WTC11 (cell line): ENCODE data around the gene SPTLC3. TPM values are rescaled to one million over a fixed set of nuclear protein-coding genes. Genes with fewer than 3 reads are reported as not detected.

Experiments used
- ATAC-seq: fragments of 200-7000 bp; cut with Tn5 transposase; 2 replicates; pipeline ENCODE4 v1.10.0; 2021; ENCODE audit warnings: mild to moderate bottlenecking, moderate library complexity
- CTCF ChIA-PET: fragments of 300-600 bp; sonication (Branson Sonifier 250); formaldehyde crosslinking; loops from one replicate; lab custom pipeline; 2021; ENCODE audit warnings: antibody characterized with exemption; lab: Charles Lee
- POLR2A ChIA-PET: fragments of 350-600 bp; sonication (Branson Sonifier 250); formaldehyde crosslinking; loops from one replicate; lab custom pipeline; 2021; ENCODE audit warnings: antibody characterized with exemption; lab: Charles Lee
- DNase-seq: peaks from one replicate; pipeline ENCODE4 v3.0.0; 2021; ENCODE audit warnings: low spot score
- H3K27ac Mint-ChIP-seq: 2 replicates; pipeline ENCODE4 v1.8.0; 2021; ENCODE audit warnings: mixed read lengths
- H3K27me3 Mint-ChIP-seq: 2 replicates; pipeline ENCODE4 v1.8.0; 2021; ENCODE audit warnings: low read depth, mild to moderate bottlenecking, moderate library complexity, mixed read lengths
- H3K36me3 Mint-ChIP-seq: 2 replicates; pipeline ENCODE4 v1.8.0; 2021; ENCODE audit warnings: mixed read lengths
- H3K4me1 Mint-ChIP-seq: 2 replicates; pipeline ENCODE4 v1.8.0; 2022; ENCODE audit warnings: mixed read lengths
- H3K4me3 Mint-ChIP-seq: 2 replicates; pipeline ENCODE4 v1.8.0; 2021; ENCODE audit warnings: mild to moderate bottlenecking, moderate library complexity, mixed read lengths
- H3K9me3 Mint-ChIP-seq: 2 replicates; pipeline ENCODE4 v1.8.0; 2021; ENCODE audit warnings: mixed read lengths
- FOXK1 ChIP-seq: sonication (generic); formaldehyde crosslinking; IDR thresholded peaks from 2 replicates; pipeline ENCODE4 v1.8.0; 2022; ENCODE audit warnings: mild to moderate bottlenecking, moderate library complexity, missing genetic modification reagents
- FOXP1 ChIP-seq: sonication (generic); formaldehyde crosslinking; IDR thresholded peaks from 2 replicates; pipeline ENCODE4 v1.8.0; 2022; ENCODE audit warnings: missing genetic modification reagents, mild to moderate bottlenecking, moderate library complexity, borderline replicate concordance
- GABPB1 ChIP-seq: sonication (generic); formaldehyde crosslinking; IDR thresholded peaks from 2 replicates; pipeline ENCODE4 v1.8.1; 2023; ENCODE audit warnings: mild to moderate bottlenecking, missing genetic modification reagents
- JUN ChIP-seq: sonication (generic); formaldehyde crosslinking; IDR thresholded peaks from 2 replicates; pipeline ENCODE4 v1.8.0; 2023; ENCODE audit warnings: mild to moderate bottlenecking, missing genetic modification reagents
- NFATC4 ChIP-seq: fragments of 250-450 bp; sonication (Bioruptor Pico); IDR thresholded peaks from 2 replicates; pipeline ENCODE4 v1.9.0; 2021; ENCODE audit warnings: mild to moderate bottlenecking
- NR2C2 ChIP-seq: sonication (generic); formaldehyde crosslinking; IDR thresholded peaks from 2 replicates; pipeline ENCODE4 v1.8.0; 2022; ENCODE audit warnings: mild to moderate bottlenecking, missing genetic modification reagents
- RORB ChIP-seq: fragments of 250-450 bp; sonication (Bioruptor Pico); IDR thresholded peaks from 2 replicates; pipeline ENCODE4 v1.9.0; 2021; ENCODE audit warnings: mild to moderate bottlenecking
- SMAD3 ChIP-seq: sonication (generic); formaldehyde crosslinking; IDR thresholded peaks from 2 replicates; pipeline ENCODE4 v1.8.0; 2022; ENCODE audit warnings: missing genetic modification reagents, mild to moderate bottlenecking, borderline replicate concordance
- ZNF317 ChIP-seq: sonication (generic); formaldehyde crosslinking; IDR thresholded peaks from 2 replicates; pipeline ENCODE4 v1.8.1; 2023; ENCODE audit warnings: low read depth, mild to moderate bottlenecking, moderate library complexity, missing genetic modification reagents, borderline replicate concordance
- ZNF416 ChIP-seq: fragments of 250-450 bp; sonication (Bioruptor Pico); IDR thresholded peaks from 2 replicates; pipeline ENCODE4 v1.9.0; 2021; ENCODE audit warnings: mild to moderate bottlenecking, inconsistent platforms
- total RNA-seq: library from RNA; stranded (reverse); gene quantifications from 3 replicates; pipeline ENCODE4 v1.2.3, GENCODE V29; 2021
- TF ChIP-seq, protein P1 (sequence below): sonication (generic); formaldehyde crosslinking; IDR thresholded peaks from 2 replicates; pipeline ENCODE4 v1.8.1; 2023; ENCODE audit warnings: mild to moderate bottlenecking, missing genetic modification reagents
- TF ChIP-seq, protein P2 (sequence below): sonication (generic); formaldehyde crosslinking; IDR thresholded peaks from 2 replicates; pipeline ENCODE4 v1.8.1; 2022; ENCODE audit warnings: mild to moderate bottlenecking, missing genetic modification reagents, moderate library complexity, borderline replicate concordance
- TF ChIP-seq, protein P3 (sequence below): sonication (generic); formaldehyde crosslinking; IDR thresholded peaks from 2 replicates; pipeline ENCODE4 v1.8.0; 2022; ENCODE audit warnings: missing genetic modification reagents
- TF ChIP-seq, protein P4 (sequence below): sonication (generic); formaldehyde crosslinking; IDR thresholded peaks from 2 replicates; pipeline ENCODE4 v1.8.0; 2023; ENCODE audit warnings: missing genetic modification reagents
- TF ChIP-seq, protein P5 (sequence below): fragments of 250-450 bp; sonication (Bioruptor Pico); IDR thresholded peaks from 2 replicates; pipeline ENCODE4 v1.9.0; 2021; ENCODE audit warnings: mild to moderate bottlenecking
- TF ChIP-seq, protein P6 (sequence below): sonication (generic); formaldehyde crosslinking; IDR thresholded peaks from 2 replicates; pipeline ENCODE4 v1.8.1; 2023; ENCODE audit warnings: mild to moderate bottlenecking, missing genetic modification reagents
- TF ChIP-seq, protein P7 (sequence below): fragments of 250-450 bp; sonication (Bioruptor Pico); IDR thresholded peaks from 2 replicates; pipeline ENCODE4 v2.1.2; 2022; ENCODE audit warnings: mild to moderate bottlenecking, moderate library complexity
- TF ChIP-seq, protein P8 (sequence below): fragments of 250-450 bp; sonication (Bioruptor Pico); IDR thresholded peaks from 2 replicates; pipeline ENCODE4 v1.9.0; 2021; ENCODE audit warnings: moderate library complexity, mild to moderate bottlenecking, inconsistent platforms, borderline replicate concordance
- TF ChIP-seq, protein P9 (sequence below): sonication (generic); formaldehyde crosslinking; IDR thresholded peaks from 2 replicates; pipeline ENCODE4 v1.8.1; 2022; ENCODE audit warnings: low read depth, mild to moderate bottlenecking, moderate library complexity, missing genetic modification reagents, borderline replicate concordance

Gene SPTLC3
- total RNA-seq, 1 experiment from 2014 or later, result 0.13 TPM

DNA sequence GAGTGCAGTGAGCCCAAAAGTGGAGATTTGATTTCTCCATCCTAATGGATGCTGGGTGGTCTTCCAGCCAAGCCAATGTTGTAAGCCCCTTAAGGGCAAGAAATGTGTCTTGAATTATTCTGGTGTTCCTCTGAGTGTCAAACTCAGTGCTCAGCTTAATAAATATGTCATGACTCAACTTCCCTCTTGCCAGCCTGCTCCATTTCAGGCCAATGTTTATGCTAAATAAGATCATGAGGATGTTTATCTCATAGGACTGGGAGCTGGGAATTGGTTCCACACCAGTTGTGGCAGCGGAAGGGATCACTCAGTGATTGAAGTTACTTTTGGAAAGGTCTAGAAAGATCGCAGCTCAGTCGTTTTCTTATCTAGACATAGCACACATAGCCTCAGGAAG is 121.9 kb downstream of the SPTLC3 start:
- H3K27me3 Mint-ChIP-seq, result no peaks in the 10 kb centered on the region; the same call in 1 of the 2 replicates
- H3K36me3 Mint-ChIP-seq, result no peaks in the 10 kb centered on the region
- ATAC-seq (no peak), DNase-seq (no peak)
- TF ChIP-seq FOXP1 (CRISPR knock-in tag) (no peak), NR2C2 (no peak), SMAD3 (CRISPR knock-in tag) (no peak), ZNF416 (CRISPR knock-in tag) (no peak)
- TF ChIP-seq, protein P1, sequence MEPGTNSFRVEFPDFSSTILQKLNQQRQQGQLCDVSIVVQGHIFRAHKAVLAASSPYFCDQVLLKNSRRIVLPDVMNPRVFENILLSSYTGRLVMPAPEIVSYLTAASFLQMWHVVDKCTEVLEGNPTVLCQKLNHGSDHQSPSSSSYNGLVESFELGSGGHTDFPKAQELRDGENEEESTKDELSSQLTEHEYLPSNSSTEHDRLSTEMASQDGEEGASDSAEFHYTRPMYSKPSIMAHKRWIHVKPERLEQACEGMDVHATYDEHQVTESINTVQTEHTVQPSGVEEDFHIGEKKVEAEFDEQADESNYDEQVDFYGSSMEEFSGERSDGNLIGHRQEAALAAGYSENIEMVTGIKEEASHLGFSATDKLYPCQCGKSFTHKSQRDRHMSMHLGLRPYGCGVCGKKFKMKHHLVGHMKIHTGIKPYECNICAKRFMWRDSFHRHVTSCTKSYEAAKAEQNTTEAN (CRISPR knock-in tag), result no peak
- TF ChIP-seq, protein P2, sequence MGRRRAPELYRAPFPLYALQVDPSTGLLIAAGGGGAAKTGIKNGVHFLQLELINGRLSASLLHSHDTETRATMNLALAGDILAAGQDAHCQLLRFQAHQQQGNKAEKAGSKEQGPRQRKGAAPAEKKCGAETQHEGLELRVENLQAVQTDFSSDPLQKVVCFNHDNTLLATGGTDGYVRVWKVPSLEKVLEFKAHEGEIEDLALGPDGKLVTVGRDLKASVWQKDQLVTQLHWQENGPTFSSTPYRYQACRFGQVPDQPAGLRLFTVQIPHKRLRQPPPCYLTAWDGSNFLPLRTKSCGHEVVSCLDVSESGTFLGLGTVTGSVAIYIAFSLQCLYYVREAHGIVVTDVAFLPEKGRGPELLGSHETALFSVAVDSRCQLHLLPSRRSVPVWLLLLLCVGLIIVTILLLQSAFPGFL (CRISPR knock-in tag), result no peak
- TF ChIP-seq, protein P3, sequence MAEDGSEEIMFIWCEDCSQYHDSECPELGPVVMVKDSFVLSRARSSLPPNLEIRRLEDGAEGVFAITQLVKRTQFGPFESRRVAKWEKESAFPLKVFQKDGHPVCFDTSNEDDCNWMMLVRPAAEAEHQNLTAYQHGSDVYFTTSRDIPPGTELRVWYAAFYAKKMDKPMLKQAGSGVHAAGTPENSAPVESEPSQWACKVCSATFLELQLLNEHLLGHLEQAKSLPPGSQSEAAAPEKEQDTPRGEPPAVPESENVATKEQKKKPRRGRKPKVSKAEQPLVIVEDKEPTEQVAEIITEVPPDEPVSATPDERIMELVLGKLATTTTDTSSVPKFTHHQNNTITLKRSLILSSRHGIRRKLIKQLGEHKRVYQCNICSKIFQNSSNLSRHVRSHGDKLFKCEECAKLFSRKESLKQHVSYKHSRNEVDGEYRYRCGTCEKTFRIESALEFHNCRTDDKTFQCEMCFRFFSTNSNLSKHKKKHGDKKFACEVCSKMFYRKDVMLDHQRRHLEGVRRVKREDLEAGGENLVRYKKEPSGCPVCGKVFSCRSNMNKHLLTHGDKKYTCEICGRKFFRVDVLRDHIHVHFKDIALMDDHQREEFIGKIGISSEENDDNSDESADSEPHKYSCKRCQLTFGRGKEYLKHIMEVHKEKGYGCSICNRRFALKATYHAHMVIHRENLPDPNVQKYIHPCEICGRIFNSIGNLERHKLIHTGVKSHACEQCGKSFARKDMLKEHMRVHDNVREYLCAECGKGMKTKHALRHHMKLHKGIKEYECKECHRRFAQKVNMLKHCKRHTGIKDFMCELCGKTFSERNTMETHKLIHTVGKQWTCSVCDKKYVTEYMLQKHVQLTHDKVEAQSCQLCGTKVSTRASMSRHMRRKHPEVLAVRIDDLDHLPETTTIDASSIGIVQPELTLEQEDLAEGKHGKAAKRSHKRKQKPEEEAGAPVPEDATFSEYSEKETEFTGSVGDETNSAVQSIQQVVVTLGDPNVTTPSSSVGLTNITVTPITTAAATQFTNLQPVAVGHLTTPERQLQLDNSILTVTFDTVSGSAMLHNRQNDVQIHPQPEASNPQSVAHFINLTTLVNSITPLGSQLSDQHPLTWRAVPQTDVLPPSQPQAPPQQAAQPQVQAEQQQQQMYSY, result no peak
- no peaks in the 10 kb centered on the region for H3K4me1 Mint-ChIP-seq
- ChIA-PET CTCF (no interaction called here), POLR2A (no interaction called here)
- H3K4me3 Mint-ChIP-seq, result no peak overlapping the region
- peaks cover 8% of the 10 kb centered on the region for H3K9me3 Mint-ChIP-seq
- H3K27ac Mint-ChIP-seq, result no peak overlapping the region

DNA sequence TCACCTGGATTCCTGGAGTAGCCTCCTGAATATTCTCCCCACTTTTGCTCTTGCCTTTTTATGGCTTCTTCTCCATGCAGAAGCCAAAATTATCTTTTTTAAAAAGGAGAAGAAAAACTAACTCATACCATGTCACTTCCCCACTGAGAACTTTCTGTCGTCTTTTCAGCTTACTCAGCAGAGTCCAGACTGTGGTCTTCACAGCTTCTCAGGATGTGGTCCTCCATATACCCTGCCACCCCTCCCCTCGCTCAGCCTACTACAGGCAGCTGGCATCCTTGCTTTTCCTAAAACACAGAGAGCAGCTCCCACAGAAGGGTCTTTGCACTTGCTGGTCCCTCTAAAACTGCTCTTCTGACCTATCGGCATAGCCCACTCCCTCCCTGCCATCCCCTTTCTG is 122.9 kb downstream of the SPTLC3 start:
- Mint-ChIP-seq H3K4me1 (no peaks in the 10 kb centered on the region), H3K36me3 (no peaks in the 10 kb centered on the region), H3K4me3 (no peak overlapping the region), H3K9me3 (peaks cover 8% of the 10 kb centered on the region), H3K27ac (no peak overlapping the region), H3K27me3 (no peaks in the 10 kb centered on the region; the same call in 1 of the 2 replicates)
- CTCF ChIA-PET, result interaction anchor here (1.5 kb wide), 1 partner anchor 90 kb away, joined by 3 read pairs; the partner anchor contains the start of gene ISM1
- ATAC-seq, result no peak
- TF ChIP-seq NFATC4 (no peak), GABPB1 (CRISPR knock-in tag) (no peak), JUN (no peak), RORB (no peak), FOXK1 (CRISPR knock-in tag) (no peak), ZNF317 (CRISPR knock-in tag) (no peak)
- TF ChIP-seq, protein P4, sequence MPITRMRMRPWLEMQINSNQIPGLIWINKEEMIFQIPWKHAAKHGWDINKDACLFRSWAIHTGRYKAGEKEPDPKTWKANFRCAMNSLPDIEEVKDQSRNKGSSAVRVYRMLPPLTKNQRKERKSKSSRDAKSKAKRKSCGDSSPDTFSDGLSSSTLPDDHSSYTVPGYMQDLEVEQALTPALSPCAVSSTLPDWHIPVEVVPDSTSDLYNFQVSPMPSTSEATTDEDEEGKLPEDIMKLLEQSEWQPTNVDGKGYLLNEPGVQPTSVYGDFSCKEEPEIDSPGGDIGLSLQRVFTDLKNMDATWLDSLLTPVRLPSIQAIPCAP, result no peak
- TF ChIP-seq, protein P5, sequence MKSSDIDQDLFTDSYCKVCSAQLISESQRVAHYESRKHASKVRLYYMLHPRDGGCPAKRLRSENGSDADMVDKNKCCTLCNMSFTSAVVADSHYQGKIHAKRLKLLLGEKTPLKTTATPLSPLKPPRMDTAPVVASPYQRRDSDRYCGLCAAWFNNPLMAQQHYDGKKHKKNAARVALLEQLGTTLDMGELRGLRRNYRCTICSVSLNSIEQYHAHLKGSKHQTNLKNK, result no peak
- TF ChIP-seq, protein P6, sequence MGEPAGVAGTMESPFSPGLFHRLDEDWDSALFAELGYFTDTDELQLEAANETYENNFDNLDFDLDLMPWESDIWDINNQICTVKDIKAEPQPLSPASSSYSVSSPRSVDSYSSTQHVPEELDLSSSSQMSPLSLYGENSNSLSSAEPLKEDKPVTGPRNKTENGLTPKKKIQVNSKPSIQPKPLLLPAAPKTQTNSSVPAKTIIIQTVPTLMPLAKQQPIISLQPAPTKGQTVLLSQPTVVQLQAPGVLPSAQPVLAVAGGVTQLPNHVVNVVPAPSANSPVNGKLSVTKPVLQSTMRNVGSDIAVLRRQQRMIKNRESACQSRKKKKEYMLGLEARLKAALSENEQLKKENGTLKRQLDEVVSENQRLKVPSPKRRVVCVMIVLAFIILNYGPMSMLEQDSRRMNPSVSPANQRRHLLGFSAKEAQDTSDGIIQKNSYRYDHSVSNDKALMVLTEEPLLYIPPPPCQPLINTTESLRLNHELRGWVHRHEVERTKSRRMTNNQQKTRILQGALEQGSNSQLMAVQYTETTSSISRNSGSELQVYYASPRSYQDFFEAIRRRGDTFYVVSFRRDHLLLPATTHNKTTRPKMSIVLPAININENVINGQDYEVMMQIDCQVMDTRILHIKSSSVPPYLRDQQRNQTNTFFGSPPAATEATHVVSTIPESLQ (CRISPR knock-in tag), result no peak
- TF ChIP-seq, protein P7, sequence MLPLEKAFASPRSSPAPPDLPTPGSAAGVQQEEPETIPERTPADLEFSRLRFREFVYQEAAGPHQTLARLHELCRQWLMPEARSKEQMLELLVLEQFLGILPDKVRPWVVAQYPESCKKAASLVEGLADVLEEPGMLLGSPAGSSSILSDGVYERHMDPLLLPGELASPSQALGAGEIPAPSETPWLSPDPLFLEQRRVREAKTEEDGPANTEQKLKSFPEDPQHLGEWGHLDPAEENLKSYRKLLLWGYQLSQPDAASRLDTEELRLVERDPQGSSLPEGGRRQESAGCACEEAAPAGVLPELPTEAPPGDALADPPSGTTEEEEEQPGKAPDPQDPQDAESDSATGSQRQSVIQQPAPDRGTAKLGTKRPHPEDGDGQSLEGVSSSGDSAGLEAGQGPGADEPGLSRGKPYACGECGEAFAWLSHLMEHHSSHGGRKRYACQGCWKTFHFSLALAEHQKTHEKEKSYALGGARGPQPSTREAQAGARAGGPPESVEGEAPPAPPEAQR, result no peak
- TF ChIP-seq, protein P8, sequence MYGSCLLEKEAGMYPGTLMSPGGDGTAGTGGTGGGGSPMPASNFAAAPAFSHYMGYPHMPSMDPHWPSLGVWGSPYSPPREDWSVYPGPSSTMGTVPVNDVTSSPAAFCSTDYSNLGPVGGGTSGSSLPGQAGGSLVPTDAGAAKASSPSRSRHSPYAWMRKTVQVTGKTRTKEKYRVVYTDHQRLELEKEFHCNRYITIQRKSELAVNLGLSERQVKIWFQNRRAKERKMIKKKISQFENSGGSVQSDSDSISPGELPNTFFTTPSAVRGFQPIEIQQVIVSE (CRISPR knock-in tag), result no peak
- TF ChIP-seq, protein P9, sequence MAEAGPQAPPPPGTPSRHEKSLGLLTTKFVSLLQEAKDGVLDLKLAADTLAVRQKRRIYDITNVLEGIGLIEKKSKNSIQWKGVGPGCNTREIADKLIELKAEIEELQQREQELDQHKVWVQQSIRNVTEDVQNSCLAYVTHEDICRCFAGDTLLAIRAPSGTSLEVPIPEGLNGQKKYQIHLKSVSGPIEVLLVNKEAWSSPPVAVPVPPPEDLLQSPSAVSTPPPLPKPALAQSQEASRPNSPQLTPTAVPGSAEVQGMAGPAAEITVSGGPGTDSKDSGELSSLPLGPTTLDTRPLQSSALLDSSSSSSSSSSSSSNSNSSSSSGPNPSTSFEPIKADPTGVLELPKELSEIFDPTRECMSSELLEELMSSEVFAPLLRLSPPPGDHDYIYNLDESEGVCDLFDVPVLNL (CRISPR knock-in tag), result no peak
- no peak for DNase-seq
- POLR2A ChIA-PET, result no interaction called here
